ENCODE data around the gene GRIN2A.

GRCh38 chr16:9780831-9781230 is 401.4 kb downstream of the GRIN2A start:
- no peak for TF ChIP-seq EZH2phosphoT487 (IDR thresholded peaks at IDR 0.05; ENCODE audit: low read length)
- TF ChIP-seq, protein P1, sequence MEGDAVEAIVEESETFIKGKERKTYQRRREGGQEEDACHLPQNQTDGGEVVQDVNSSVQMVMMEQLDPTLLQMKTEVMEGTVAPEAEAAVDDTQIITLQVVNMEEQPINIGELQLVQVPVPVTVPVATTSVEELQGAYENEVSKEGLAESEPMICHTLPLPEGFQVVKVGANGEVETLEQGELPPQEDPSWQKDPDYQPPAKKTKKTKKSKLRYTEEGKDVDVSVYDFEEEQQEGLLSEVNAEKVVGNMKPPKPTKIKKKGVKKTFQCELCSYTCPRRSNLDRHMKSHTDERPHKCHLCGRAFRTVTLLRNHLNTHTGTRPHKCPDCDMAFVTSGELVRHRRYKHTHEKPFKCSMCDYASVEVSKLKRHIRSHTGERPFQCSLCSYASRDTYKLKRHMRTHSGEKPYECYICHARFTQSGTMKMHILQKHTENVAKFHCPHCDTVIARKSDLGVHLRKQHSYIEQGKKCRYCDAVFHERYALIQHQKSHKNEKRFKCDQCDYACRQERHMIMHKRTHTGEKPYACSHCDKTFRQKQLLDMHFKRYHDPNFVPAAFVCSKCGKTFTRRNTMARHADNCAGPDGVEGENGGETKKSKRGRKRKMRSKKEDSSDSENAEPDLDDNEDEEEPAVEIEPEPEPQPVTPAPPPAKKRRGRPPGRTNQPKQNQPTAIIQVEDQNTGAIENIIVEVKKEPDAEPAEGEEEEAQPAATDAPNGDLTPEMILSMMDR (IDR thresholded peaks at IDR 0.05; ENCODE audit: low read length): no peak
- TF ChIP-seq EZH2 (optimal IDR thresholded peaks at IDR 0.05; ENCODE audit: low read depth, low read length): no peak
